Neuronal stem cell (in vitro differentiated cells): ENCODE measurements around the gene TBC1D3I. TPM values are rescaled to one million over a fixed set of nuclear protein-coding genes. Genes with fewer than 3 reads are reported as not detected.

Experiments used
- small RNA-seq: library from polyadenylated mRNA; stranded (forward); fragments of <200 nt; extraction: miRNeasy Mini kit (QIAGEN cat#:217004); gene quantifications from one replicate; pipeline ENCODE3, GENCODE V24; 2013; ENCODE audit not compliant: insufficient read depth

Gene TBC1D3I

Small RNA genes within 50 kb of the gene (small RNA-seq; reads per million reads assigned to genes)
- gene AC243829.3 (not detected), gene AC243829.6 (not detected), gene RF00019 (not detected)
